HEK293 (cell line): ENCODE data around the gene MRTFA.

ENCODE experiments used
- CTCF ChIP-seq: fragments of 450-650 bp; formaldehyde crosslinking; IDR thresholded peaks from 2 replicates; pipeline ENCODE4 v1.5.1; 2016; ENCODE audit warnings: missing biosample characterization, missing genetic modification characterization
- PRDM4 ChIP-seq: fragments of 450-650 bp; formaldehyde crosslinking; IDR thresholded peaks from 2 replicates; pipeline ENCODE4 v1.5.1; 2017; ENCODE audit warnings: missing biosample characterization, missing genetic modification characterization
- REPIN1 ChIP-seq: fragments of 450-650 bp; formaldehyde crosslinking; IDR thresholded peaks from 2 replicates; pipeline ENCODE4 v1.5.1; 2017; ENCODE audit warnings: missing biosample characterization, missing genetic modification characterization, low read depth
- ZBTB8A ChIP-seq: fragments of 450-650 bp; formaldehyde crosslinking; IDR thresholded peaks from 2 replicates; pipeline ENCODE4 v1.5.1; 2016; ENCODE audit warnings: missing biosample characterization, missing genetic modification characterization
- ZNF585B ChIP-seq: fragments of 450-650 bp; formaldehyde crosslinking; IDR thresholded peaks from 2 replicates; pipeline ENCODE4 v1.5.1; 2016; ENCODE audit warnings: missing biosample characterization, missing genetic modification characterization
- ZNF670 ChIP-seq: fragments of 450-650 bp; formaldehyde crosslinking; IDR thresholded peaks from 2 replicates; pipeline ENCODE4 v1.5.1; 2016; ENCODE audit warnings: missing biosample characterization, missing genetic modification characterization, low read depth
- TF ChIP-seq, protein P1 (sequence below): fragments of 450-650 bp; formaldehyde crosslinking; IDR thresholded peaks from 2 replicates; pipeline ENCODE4 v1.5.1; 2017; ENCODE audit warnings: missing biosample characterization, missing genetic modification characterization

GRCh38 chr22:40407831-40408717, 228.4 kb downstream of the MRTFA start:
- TF ChIP-seq CTCF (tag by site-specific recombination) (no peak), PRDM4 (tag by site-specific recombination) (no peak), ZNF585B (tag by site-specific recombination) (no peak), REPIN1 (tag by site-specific recombination) (no peak), ZNF670 (tag by site-specific recombination) (no peak), ZBTB8A (no peak)
- TF ChIP-seq, protein P1, sequence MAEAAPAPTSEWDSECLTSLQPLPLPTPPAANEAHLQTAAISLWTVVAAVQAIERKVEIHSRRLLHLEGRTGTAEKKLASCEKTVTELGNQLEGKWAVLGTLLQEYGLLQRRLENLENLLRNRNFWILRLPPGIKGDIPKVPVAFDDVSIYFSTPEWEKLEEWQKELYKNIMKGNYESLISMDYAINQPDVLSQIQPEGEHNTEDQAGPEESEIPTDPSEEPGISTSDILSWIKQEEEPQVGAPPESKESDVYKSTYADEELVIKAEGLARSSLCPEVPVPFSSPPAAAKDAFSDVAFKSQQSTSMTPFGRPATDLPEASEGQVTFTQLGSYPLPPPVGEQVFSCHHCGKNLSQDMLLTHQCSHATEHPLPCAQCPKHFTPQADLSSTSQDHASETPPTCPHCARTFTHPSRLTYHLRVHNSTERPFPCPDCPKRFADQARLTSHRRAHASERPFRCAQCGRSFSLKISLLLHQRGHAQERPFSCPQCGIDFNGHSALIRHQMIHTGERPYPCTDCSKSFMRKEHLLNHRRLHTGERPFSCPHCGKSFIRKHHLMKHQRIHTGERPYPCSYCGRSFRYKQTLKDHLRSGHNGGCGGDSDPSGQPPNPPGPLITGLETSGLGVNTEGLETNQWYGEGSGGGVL (tag by site-specific recombination): no peak
